22Rv1 (cell line): Measurements from ENCODE around the gene CYSRT1.

Experiments used
- ZFX ChIP-seq: fragments of 450-650 bp; IDR thresholded peaks from 2 replicates; pipeline ENCODE4 v1.6.1; 2017; ENCODE audit warnings: antibody characterized with exemption, borderline replicate concordance
- TF ChIP-seq, protein P1 (sequence below): fragments of 450-650 bp; IDR thresholded peaks from 2 replicates; pipeline ENCODE4 v1.5.1; 2017; ENCODE audit warnings: mild to moderate bottlenecking

DNA sequence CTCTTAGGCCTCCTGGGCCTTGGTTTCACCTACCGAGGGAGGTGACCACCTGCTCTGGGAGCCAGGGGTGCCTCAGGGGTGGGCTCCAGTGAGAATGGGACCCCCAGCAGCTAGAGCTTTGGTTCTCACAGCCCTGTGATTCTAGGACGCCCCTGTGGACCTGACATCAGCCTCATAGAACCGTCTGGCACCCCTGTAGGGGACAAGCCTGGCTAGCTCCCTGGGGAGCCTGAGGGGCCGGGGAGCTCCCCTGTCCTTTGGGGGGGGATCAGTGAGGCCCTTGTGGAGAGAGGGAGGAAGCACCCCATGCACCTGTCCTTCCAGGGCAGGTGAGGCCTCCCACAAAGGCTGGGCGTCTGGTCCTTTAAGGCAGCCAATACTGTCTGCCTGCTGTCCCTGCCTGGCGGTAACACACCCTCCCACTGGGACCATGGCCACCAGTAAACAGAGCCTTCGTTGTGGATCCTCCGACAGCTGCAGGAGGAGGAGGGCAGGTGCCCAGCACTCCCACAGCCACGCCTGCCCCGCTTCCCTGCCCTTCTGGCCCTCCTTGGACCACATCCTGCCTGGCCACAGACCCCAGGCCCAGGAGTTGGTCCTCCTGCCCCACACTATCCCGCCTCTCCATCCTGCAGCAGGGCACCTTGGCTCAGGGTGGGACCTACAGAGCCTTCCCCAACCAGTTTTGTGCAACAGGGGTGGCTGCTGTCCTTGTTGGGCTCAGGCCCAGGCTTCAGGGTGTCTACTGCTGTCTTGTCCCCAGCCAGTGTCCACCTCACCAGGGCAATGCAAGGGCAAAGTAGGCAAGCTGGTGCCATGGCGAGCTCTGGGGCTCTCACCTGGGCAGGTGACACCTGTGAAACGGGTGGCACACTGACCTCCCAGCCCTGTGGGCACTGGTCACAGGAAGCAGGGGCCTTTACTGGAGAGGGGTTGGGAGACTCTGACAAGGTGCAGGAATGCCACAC lies 13.1 kb downstream of the CYSRT1 start:
- TF ChIP-seq, protein P1, sequence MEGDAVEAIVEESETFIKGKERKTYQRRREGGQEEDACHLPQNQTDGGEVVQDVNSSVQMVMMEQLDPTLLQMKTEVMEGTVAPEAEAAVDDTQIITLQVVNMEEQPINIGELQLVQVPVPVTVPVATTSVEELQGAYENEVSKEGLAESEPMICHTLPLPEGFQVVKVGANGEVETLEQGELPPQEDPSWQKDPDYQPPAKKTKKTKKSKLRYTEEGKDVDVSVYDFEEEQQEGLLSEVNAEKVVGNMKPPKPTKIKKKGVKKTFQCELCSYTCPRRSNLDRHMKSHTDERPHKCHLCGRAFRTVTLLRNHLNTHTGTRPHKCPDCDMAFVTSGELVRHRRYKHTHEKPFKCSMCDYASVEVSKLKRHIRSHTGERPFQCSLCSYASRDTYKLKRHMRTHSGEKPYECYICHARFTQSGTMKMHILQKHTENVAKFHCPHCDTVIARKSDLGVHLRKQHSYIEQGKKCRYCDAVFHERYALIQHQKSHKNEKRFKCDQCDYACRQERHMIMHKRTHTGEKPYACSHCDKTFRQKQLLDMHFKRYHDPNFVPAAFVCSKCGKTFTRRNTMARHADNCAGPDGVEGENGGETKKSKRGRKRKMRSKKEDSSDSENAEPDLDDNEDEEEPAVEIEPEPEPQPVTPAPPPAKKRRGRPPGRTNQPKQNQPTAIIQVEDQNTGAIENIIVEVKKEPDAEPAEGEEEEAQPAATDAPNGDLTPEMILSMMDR: no peak
- no peak for TF ChIP-seq ZFX
